SW 1271 (cell line): ENCODE measurements around the gene OR13A1.
"Not testable (repeated sequence)": the region's sequence is repeated elsewhere in the genome, so short reads cannot be mapped to it uniquely, and the experiment has no call there.

Experiments
- DNase-seq, 2 experiments: peaks; one replicate each; lab custom pipeline; 2025; lab: John Stamatoyannopoulos, UW

The OR13A1 gene

GRCh38 chr10:45315508-45315907, at the start of gene OR13A1:
Gene OR13A1 (minus strand): TSS chr10:45315608. CDS start chr10:45304422, 11,186 bp downstream.
- no peak for DNase-seq

- DNase-seq: not testable (repeated sequence)
Observed at GRCh38 chr10:45361983-45362799, 46.8 kb upstream of the OR13A1 start.

GRCh38 chr10:45358961-45359360, 43.6 kb upstream of the OR13A1 start:
- not testable (repeated sequence) for DNase-seq

- no peak for DNase-seq
Observed at GRCh38 chr10:45355494-45355893, 40.1 kb upstream of the OR13A1 start.

- no peak for DNase-seq
Observed at GRCh38 chr10:45354261-45354660, 38.9 kb upstream of the OR13A1 start.

- no peak for DNase-seq
Observed at GRCh38 chr10:45353186-45353585, 37.8 kb upstream of the OR13A1 start.

- DNase-seq: not testable (repeated sequence)
Observed at GRCh38 chr10:45348196-45348765, 32.9 kb upstream of the OR13A1 start.

- DNase-seq: not testable (repeated sequence)
Observed at GRCh38 chr10:45347464-45347863, 32.1 kb upstream of the OR13A1 start.

GRCh38 chr10:45346652-45347335, 31.4 kb upstream of the OR13A1 start:
- not testable (repeated sequence) for DNase-seq

- not testable (repeated sequence) for DNase-seq
Observed at GRCh38 chr10:45340420-45340819, 25.0 kb upstream of the OR13A1 start.

GRCh38 chr10:45339894-45340293, 24.5 kb upstream of the OR13A1 start:
- no peak for DNase-seq

GRCh38 chr10:45331824-45332223, 16.4 kb upstream of the OR13A1 start:
- not testable (repeated sequence) for DNase-seq

- not testable (repeated sequence) for DNase-seq
Observed at GRCh38 chr10:45326864-45327263, 11.5 kb upstream of the OR13A1 start.

GRCh38 chr10:45325116-45325515, 9.7 kb upstream of the OR13A1 start:
- no peak for DNase-seq

- DNase-seq: no peak
Observed at GRCh38 chr10:45319702-45320101, 4.3 kb upstream of the OR13A1 start.

- no peak for DNase-seq
Observed at GRCh38 chr10:45313264-45313873, 2.0 kb downstream of the OR13A1 start.

- DNase-seq: no peak
Observed at GRCh38 chr10:45308707-45309106, 6.7 kb downstream of the OR13A1 start.

- DNase-seq: no peak
Observed at GRCh38 chr10:45302573-45302972, 12.8 kb downstream of the OR13A1 start.

GRCh38 chr10:45298341-45298955, 17.0 kb downstream of the OR13A1 start:
- not testable (repeated sequence) for DNase-seq

GRCh38 chr10:45294681-45295080, 20.7 kb downstream of the OR13A1 start:
- DNase-seq: no peak

GRCh38 chr10:45286980-45287379, 28.4 kb downstream of the OR13A1 start:
- no peak for DNase-seq

GRCh38 chr10:45282061-45282460, 33.3 kb downstream of the OR13A1 start:
- DNase-seq: no peak
